Activated naive CD4-positive, alpha-beta T cell treated with anti-CD3 and anti-CD28 coated beads, Interleukin-2, amount 10 ng/mL, durations not matched to agents 7 days and 5 days (primary cell): Measurements from ENCODE around the gene ASPSCR1.

Source experiments
- CTCF ChIA-PET: fragments of 350-600 bp; sonication (Branson Sonifier 250); formaldehyde crosslinking; loops from one replicate; lab custom pipeline; 2021; ENCODE audit warnings: antibody characterized with exemption; lab: Charles Lee
- DNase-seq: peaks from one replicate; pipeline ENCODE4 v3.0.0-alpha.2; 2020
- H3K27ac Mint-ChIP-seq: one replicate; pipeline ENCODE4 v1.8.0; 2021; ENCODE audit warnings: mild to moderate bottlenecking, moderate library complexity, mixed read lengths
- H3K27me3 Mint-ChIP-seq: one replicate; pipeline ENCODE4 v1.8.0; 2021; ENCODE audit warnings: mild to moderate bottlenecking, mixed read lengths
- H3K36me3 Mint-ChIP-seq: one replicate; pipeline ENCODE4 v1.8.0; 2021; ENCODE audit warnings: mixed read lengths
- H3K4me1 Mint-ChIP-seq: one replicate; pipeline ENCODE4 v1.8.0; 2021; ENCODE audit warnings: mixed read lengths
- H3K4me3 Mint-ChIP-seq: one replicate; pipeline ENCODE4 v1.8.0; 2021; ENCODE audit warnings: mild to moderate bottlenecking, moderate library complexity, mixed read lengths
- H3K9me3 Mint-ChIP-seq: one replicate; pipeline ENCODE4 v1.8.0; 2021; ENCODE audit warnings: mixed read lengths

ASPSCR1 gene

DNA sequence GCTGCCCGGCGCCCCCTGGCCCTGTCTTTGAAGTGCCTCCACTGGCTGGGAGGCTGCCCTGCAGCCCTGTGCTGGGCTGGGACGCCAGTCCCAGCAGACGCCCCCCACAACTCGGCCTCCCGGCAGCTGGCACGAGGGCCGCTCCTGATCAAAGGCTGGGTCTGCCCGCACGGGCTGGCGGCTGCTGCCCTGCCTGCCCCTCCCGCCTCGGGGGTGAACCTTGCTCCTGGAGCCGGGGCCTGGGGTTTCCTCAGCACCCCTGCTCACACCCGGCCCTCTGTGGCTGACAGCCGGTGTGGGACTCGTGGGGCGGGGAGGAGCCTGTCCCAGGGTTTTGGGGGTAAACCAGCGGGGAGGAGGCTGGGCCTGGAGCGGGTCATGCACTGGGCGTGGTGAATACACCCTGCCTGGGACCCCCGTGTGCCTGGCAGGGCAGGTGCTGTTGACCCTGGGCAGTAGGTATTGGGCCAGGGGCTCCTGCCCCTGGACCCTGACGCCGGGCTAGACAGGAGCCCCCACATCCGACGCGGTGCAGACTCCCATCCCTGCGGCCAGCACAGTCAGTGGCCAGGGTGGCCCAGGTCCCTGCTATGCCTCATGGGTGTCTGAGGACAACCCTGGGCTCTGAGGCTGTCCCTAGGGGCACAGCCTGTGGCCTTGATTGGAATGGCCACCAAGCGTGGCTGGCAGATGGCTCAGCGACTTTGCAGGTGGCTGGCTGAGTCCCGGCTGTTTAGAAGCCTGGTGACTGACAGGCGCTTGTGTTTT is 23.6 kb downstream of the ASPSCR1 start:
- H3K27me3 Mint-ChIP-seq, result no peaks in the 10 kb centered on the region
- no peak overlapping the region for H3K27ac Mint-ChIP-seq
- CTCF ChIA-PET, result no interaction called here
- no peaks in the 10 kb centered on the region for H3K9me3 Mint-ChIP-seq
- H3K4me1 Mint-ChIP-seq, result no peaks in the 10 kb centered on the region
- no peak overlapping the region for H3K4me3 Mint-ChIP-seq
- H3K36me3 Mint-ChIP-seq, result no peaks in the 10 kb centered on the region
- DNase-seq, result no peak

DNA sequence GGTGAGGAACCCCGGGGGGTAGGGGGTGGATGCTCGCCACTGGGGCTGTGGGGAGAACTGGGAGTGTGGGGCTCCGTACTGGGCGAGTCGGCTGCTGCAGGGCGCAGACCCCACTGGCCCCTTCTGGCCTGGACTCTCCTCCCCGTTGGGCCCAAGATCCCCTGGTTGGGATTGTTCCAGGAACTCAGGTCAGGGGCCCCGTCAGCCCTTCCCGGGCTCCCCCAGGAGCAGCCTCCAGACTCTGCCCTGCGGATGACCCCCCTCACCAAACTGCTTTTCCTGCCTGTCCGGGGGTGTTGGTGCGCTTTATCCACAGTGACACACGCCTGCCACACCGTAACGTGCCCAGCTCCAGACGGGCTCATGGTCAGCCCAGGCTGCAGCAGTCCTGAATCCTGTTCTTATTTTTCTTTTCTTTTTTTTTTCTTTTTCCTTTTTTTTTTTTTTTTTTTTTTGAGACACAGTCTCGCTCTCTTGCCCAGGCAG is 24.2 kb downstream of the ASPSCR1 start:
- H3K36me3 Mint-ChIP-seq, result no peaks in the 10 kb centered on the region
- no peak overlapping the region for H3K27ac Mint-ChIP-seq
- no peak for DNase-seq
- no peak overlapping the region for H3K4me3 Mint-ChIP-seq
- H3K9me3 Mint-ChIP-seq, result no peaks in the 10 kb centered on the region
- H3K27me3 Mint-ChIP-seq, result no peaks in the 10 kb centered on the region
- no peaks in the 10 kb centered on the region for H3K4me1 Mint-ChIP-seq
- CTCF ChIA-PET, result no interaction called here

DNA sequence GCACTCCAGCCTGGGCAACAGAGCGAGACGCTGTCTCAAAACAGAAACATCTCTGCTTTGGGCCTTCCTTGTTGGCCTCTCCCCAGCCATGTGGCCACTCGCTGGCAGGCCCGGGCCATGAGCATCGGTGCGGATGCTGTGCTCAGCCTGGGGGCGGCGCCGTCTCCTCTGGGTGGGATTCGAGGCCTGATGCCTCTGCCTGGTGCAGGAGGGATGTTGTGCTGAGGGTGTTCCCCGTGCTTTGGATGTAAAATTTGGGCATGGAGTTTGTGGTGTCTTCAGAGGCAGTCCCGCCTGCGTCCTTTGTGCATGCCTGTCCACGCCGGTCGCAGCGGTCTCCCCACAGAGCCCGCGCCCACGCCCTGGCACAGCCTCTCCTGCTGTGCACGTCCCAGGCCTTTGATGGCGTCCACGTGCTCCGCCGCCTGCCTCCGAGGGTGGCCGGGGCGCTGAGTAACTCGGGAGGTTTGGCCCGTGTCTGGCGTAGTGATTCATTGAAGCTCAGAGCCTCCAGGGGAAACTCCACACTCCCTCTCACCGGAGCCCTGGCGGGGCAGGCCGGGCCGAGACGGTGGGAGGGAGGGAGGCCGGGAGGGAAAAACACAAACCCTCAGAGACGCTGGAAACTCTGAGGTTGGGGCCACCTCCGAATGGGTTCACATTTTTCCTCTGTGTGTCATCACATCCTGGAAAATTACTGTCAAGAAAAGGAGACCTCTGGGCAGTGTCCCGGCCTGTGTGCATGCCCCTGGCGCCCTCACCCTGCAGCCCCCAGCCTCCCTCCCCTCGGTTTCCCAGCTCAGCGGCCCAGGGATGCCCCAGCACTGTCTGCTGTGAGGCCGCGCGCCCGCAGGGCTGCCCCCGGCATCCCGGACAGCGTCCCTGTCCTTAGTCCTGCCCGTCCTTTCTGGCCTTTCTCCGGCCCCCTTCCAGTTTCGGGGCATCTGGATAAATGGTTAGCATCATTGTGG is 26.3 kb downstream of the ASPSCR1 start:
- no peak for DNase-seq
- Mint-ChIP-seq H3K27me3 (no peaks in the 10 kb centered on the region), H3K4me3 (no peak overlapping the region), H3K36me3 (no peaks in the 10 kb centered on the region), H3K4me1 (no peaks in the 10 kb centered on the region), H3K27ac (no peak overlapping the region), H3K9me3 (no peaks in the 10 kb centered on the region)
- CTCF ChIA-PET, result no interaction called here

DNA sequence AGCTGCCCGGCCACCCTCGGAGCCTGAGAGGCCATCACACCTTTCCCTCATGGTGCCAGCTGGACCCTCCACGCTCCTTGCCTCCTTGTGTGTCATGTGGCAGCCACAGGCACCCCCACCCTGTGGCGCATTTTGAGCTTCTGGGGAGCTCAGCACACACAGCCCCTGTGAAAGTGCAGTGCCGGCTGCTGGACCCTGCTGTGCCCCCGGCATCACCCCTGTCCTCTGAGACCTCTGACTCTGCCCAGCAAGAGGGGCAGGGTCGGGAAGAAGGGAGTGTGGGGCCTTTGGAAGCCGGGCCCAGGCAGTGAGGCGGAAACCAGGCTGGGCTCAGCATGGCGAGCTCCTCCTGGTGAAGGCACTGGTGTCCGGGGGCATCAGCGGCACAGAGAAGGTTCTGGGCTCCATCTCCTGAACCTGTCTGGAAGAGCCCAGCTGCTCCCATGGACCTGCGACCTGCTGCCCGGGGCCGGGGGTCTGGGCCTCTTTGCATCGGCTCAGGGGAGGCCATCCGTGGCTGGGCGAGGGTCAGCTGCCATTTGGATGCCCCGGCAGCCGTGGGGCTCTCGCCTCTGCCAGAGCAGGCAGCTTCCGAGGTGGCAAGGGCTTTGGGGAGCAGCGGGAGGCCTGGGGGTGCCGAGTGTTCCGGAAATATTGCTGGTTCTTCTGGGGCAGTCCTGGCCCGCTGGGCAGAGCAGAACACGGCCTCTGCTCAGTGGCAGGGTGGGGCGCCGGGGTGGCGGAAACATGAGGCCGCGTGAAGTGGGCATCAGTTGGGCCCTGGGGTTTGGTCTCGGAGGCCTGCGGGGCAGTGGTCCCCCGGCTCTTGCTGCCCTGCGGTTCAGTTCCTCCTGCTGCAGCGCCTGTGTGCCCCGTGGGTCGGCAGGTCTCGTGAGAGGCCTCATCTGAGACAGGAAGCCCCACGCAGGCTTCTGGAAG is 27.4 kb downstream of the ASPSCR1 start:
- no peak overlapping the region for H3K27ac Mint-ChIP-seq
- no peaks in the 10 kb centered on the region for H3K4me1 Mint-ChIP-seq
- no peaks in the 10 kb centered on the region for H3K36me3 Mint-ChIP-seq
- DNase-seq, result no peak
- no peak overlapping the region for H3K4me3 Mint-ChIP-seq
- CTCF ChIA-PET, result no interaction called here
- no peaks in the 10 kb centered on the region for H3K27me3 Mint-ChIP-seq
- no peaks in the 10 kb centered on the region for H3K9me3 Mint-ChIP-seq

DNA sequence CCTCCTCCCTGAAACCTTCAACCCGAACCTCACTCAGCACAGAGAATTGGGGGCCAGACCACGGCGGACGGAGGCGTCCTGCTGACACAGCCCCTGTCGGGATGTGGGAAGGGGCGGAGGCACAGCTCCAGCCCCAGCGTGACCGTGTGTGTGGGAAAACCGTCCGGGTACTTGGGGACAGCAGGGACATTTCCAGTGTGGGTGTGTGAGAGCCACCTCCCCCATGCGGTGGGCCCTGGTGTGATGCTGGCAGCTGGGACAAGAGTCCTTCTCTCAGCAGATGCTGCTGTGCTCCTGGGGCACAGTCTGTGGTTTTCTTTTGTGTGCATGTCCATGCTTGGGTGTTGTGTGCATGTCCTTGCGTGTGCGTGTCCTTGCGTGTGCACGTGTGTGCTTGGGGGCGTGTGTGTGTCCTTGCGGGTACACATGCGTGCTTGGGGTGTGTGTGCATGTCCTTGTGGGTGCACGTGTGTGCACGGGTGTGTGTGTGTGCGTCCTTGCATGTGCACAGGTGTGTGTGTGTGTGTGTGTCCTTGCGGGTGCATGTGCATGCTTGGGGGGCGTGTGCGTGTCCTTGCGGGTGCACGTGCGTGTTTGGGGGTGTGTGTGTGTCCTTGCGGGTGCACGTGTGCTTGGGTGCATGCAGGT is 28.4 kb downstream of the ASPSCR1 start:
- Mint-ChIP-seq H3K36me3 (no peaks in the 10 kb centered on the region), H3K9me3 (no peaks in the 10 kb centered on the region), H3K27ac (no peak overlapping the region), H3K4me1 (no peaks in the 10 kb centered on the region), H3K27me3 (no peaks in the 10 kb centered on the region), H3K4me3 (no peak overlapping the region)
- DNase-seq, result no peak
- CTCF ChIA-PET, result no interaction called here

DNA sequence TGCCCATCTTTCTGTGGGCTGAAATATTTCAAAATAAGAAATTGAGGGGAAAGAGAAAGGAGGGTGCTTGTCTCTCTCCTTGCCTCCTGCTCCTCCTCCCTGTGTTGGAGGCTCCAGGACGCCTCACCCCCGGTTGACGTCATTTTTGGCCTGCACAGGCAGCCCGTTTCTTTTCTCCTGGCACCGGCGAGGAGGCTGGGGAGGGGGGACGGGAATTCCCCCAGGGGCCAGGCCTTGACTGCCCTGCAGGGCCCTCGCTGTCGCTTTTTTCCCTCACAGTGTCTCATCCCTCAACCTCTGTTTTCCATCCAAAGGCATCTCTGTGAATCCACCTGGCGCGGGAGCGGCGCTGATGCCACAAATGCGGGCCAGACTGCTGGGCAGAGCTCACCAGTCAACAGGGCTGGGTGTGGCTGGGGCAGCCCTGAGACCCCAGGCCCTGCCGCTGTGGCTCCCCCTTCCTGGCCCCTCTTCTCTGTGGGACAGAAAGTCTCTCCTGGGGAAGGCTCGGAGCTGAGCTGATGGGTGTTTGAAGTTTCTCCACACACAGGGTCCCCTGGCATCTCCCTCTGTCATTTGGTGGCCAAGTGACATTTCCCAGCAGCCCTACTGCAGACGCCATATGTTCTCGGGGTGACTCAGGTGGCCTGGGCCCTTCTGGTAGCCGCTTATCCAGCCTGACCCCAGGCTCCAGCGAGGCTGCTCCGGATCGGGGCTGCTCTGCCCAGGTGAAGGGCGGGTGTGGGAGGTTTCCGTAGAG is 29.2 kb downstream of the ASPSCR1 start:
- CTCF ChIA-PET, result no interaction called here
- no peaks in the 10 kb centered on the region for H3K27me3 Mint-ChIP-seq
- H3K27ac Mint-ChIP-seq, result no peak overlapping the region
- no peaks in the 10 kb centered on the region for H3K4me1 Mint-ChIP-seq
- no peak for DNase-seq
- no peak overlapping the region for H3K4me3 Mint-ChIP-seq
- no peaks in the 10 kb centered on the region for H3K9me3 Mint-ChIP-seq
- H3K36me3 Mint-ChIP-seq, result no peaks in the 10 kb centered on the region

DNA sequence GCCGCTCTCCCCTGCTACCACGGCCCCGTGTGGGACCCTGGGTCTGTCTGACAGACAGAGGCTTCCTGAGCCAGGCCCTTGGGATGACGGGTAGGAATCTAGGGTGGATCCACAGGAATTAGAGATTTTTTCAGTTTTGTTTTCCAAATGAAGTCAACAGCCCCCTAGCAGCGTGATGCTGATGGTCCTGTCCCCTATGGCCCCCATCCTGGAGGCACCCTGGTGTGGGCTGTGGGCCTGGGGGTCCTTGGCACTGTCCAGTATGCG is 29.7 kb downstream of the ASPSCR1 start:
- Mint-ChIP-seq H3K27me3 (no peaks in the 10 kb centered on the region), H3K27ac (no peak overlapping the region), H3K4me1 (no peaks in the 10 kb centered on the region), H3K4me3 (no peak overlapping the region), H3K9me3 (no peaks in the 10 kb centered on the region), H3K36me3 (no peaks in the 10 kb centered on the region)
- CTCF ChIA-PET, result no interaction called here
- no peak for DNase-seq

DNA sequence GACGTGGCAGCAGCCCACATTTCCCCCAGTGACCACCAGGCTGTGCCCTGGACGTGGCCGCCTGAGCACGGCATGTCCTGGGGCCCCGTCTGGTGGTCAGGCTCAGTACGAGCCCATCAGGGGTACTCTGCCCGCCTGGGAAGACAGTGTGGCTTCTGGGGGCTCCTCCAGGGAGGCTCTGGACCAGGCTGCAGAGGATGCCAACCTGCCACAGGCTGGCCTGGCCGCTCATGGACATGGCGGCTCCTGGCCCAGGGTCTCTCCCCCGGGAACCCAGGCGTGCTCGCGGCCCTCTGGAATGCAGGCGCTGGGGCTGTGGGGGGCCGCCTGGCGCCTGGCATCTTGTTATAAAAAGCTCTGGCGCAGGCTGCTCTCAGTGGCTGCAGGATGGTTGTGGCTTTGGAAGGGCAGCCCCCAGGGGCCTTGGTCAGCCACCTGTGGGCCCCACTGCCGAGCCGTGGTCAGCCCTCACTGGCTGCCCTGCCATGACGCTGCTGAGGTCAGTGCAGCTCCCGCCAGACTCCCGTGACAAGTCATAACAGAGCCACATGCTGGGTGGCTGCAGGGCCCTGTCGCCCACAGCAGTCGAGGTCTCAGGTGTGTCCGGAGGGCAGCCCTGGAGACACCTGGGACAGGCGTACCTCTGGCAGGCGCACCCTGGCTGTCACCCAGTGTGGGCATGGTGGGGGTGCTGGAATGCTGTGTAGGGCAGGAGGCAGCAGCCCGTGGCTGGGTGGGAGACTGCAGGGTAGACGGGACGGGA is 30.2 kb downstream of the ASPSCR1 start:
- no peak overlapping the region for H3K4me3 Mint-ChIP-seq
- no peak for DNase-seq
- no peaks in the 10 kb centered on the region for H3K36me3 Mint-ChIP-seq
- H3K9me3 Mint-ChIP-seq, result no peaks in the 10 kb centered on the region
- CTCF ChIA-PET, result interaction anchor here (0.8 kb wide), 1 partner anchor 12 kb away, joined by 3 read pairs; no protein-coding TSS in a partner anchor
- no peaks in the 10 kb centered on the region for H3K27me3 Mint-ChIP-seq
- H3K4me1 Mint-ChIP-seq, result no peaks in the 10 kb centered on the region
- no peak overlapping the region for H3K27ac Mint-ChIP-seq

DNA sequence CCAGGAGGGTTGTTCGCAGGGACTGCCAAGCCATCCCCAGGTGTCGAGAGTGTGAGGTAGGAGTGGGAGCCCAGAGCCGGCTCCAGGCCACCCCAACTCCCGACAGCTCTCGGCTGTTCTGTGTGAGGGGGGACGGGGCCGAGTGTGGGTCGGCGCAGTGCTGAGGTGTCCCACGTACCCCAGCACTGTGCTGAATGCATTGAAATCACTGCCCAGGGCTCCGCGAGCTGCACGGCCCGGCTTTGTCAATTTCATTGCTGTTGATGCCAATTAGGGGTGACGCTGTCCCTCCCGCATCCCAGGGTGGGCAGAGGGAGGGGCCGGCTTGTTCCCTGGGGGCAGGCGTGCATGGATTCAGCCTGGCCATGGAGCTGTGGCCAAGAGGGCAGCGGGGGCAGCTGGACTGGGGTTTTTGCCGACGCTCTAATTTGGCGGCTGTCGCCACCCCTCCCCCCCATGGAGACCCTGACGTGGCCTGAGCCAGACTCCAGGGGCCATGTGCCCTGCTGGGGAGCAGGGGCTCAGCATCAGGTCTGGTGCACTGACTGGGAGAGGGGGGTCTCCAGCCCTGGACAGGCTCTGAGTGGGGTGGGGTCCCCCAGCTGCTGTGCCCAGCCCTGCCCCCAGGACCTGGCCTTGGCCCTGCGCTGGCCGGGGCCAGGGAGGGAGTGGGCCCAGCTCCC is 31.0 kb downstream of the ASPSCR1 start:
- no peaks in the 10 kb centered on the region for H3K27me3 Mint-ChIP-seq
- CTCF ChIA-PET, result interaction anchor here (0.8 kb wide), 1 partner anchor 11 kb away, joined by 3 read pairs; no protein-coding TSS in a partner anchor
- H3K4me3 Mint-ChIP-seq, result no peak overlapping the region
- H3K27ac Mint-ChIP-seq, result no peak overlapping the region
- no peaks in the 10 kb centered on the region for H3K9me3 Mint-ChIP-seq
- H3K36me3 Mint-ChIP-seq, result no peaks in the 10 kb centered on the region
- no peak for DNase-seq
- H3K4me1 Mint-ChIP-seq, result no peaks in the 10 kb centered on the region

DNA sequence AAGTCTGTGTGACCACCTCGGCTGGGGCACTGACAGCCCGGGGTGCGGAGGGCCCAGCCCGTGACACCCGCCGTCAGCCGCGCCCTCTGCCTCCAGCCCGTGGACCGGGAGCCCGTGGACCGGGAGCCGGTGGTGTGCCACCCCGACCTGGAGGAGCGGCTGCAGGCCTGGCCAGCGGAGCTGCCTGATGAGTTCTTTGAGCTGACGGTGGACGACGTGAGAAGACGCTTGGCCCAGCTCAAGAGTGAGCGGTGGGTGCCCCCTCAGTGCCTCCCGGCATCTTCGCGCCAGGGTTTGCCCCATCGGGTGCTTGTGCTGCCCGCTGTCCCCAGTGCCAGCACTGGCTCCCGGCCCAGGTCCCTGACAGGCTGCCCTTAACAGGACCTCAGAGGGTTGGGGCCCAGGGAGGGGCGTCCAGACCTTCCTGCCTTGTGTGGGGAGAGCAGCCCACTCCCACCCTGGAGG is 31.5 kb downstream of the ASPSCR1 start:
- H3K4me3 Mint-ChIP-seq, result no peak overlapping the region
- no peak for DNase-seq
- H3K4me1 Mint-ChIP-seq, result no peaks in the 10 kb centered on the region
- H3K36me3 Mint-ChIP-seq, result no peaks in the 10 kb centered on the region
- H3K27me3 Mint-ChIP-seq, result no peaks in the 10 kb centered on the region
- CTCF ChIA-PET, result interaction anchor here (0.8 kb wide), 1 partner anchor 11 kb away, joined by 3 read pairs; no protein-coding TSS in a partner anchor
- no peak overlapping the region for H3K27ac Mint-ChIP-seq
- H3K9me3 Mint-ChIP-seq, result no peaks in the 10 kb centered on the region

DNA sequence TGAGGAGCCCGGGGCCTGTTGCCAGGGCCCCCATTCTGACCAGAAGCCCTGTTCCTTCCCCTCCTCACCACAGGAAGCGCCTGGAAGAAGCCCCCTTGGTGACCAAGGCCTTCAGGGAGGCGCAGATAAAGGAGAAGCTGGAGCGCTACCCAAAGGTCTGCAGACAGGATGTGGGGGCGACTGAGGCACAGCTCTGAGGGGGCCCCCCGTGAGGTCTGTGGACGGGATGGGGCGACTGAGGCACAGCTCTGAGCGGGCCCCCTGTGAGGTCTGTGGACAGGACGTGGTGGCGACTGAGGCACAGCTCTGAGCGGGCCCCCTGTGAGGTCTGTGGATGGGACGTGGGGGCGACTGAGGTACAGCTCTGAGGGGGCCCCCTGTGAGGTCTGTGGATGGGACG is 32.0 kb downstream of the ASPSCR1 start:
- no peak for DNase-seq
- Mint-ChIP-seq H3K4me3 (no peak overlapping the region), H3K4me1 (no peaks in the 10 kb centered on the region), H3K27ac (no peak overlapping the region), H3K36me3 (no peaks in the 10 kb centered on the region), H3K9me3 (no peaks in the 10 kb centered on the region), H3K27me3 (no peaks in the 10 kb centered on the region)
- CTCF ChIA-PET, result interaction anchor here (0.6 kb wide), 1 partner anchor 9 kb away, joined by 3 read pairs; no protein-coding TSS in a partner anchor
